Measurements from ENCODE around the gene MAMDC4.
A peak's percentile ranks its signal among the peaks of the same experiment; 100 is the strongest.
"Not testable (repeated sequence)": the region's sequence is repeated elsewhere in the genome, so short reads cannot be mapped to it uniquely, and the experiment has no call there.

MAMDC4 gene

DNA sequence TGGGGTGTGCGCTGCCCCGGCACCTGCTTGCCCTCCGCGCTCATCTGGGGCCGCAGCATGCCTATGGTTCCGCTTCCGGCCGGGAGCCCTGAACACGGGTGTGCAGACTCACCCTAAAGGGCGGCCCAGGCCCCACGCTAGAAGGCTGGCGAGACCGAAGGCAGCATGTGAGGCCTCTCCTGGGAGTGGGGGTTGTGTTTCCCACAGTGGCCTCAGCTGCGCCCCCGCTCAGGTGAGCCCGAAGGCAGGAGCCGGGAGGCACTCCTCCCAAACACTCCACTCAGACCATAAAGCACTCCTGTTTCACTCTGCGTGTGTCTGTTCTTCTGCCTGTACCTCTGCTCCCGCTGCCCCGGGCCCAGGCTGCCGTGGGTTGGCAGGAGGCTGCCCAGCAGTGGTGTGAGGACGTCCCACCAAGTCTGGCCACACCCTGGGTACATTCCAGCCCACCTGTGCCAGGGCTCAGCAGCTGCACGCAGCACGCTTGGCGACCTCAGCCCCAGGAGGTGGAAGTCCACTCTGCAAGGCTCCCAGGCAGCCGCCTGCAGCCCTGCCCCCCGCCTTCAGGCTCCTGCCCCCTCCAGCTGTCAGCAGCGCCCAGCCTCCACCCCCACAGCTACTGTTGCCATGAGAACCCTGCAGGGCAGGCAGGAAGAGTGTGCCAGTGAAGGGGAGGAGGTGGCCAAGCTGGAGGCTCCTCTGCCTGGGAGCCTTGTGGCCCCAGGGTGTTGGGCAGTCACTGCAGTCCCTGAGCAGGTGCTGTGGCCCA is 11.1 kb upstream of the MAMDC4 start (continued):
- TF ChIP-seq ZNF670 (tag by site-specific recombination; IDR thresholded peaks at IDR 0.05; ENCODE audit: low read depth), result no peak
- no peak for TF ChIP-seq ZNF221 (tag by site-specific recombination; IDR thresholded peaks at IDR 0.05; ENCODE audit: borderline replicate concordance)
- no peak for TF ChIP-seq BCL11B (tag by site-specific recombination; IDR thresholded peaks at IDR 0.05; ENCODE audit: low read depth)
- no peak for TF ChIP-seq ZNF560 (tag by site-specific recombination; IDR thresholded peaks at IDR 0.05; ENCODE audit: borderline replicate concordance)
- TF ChIP-seq ZNF837 (tag by site-specific recombination; IDR thresholded peaks at IDR 0.05), result no peak

DNA sequence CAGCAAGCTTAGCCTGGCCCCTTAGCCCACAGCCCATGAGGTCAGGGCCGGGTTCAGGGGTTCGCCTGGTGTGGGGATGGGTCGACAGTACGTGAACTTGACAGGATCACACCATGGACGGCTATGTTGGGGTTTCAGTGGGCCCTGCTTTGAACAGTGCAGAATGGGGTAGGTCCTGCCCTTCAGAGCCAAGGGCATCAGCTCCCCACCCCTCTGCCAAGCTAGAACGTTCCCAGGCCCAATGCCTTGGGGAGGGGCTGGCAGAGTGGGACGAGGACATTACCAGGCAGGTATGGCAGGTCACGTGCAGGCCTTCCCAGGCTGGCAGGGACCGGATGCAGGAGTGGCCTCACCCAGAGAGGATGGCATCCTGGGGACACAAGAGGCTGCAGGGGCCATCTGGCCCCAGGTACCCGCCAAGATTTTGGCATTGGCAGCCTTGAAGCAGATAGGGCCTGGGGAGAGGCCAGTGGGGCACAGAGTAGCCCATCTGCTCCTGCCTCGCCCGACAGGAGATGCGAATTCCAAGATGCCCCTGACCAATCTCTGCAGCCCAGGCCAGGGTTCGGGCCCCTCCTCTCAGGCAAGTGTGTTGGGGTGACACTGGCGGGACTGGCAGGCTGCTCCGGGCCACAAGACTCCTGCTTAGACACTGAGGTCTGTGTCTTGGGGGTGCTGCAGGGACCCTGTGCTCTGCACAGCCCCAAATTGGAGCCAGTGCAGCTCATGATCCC is 10.3 kb upstream of the MAMDC4 start:
- CTCF ChIA-PET, result interaction anchor here (0.5 to 3.6 kb wide), 32 partner anchors 8 to 534 kb away, joined by 3 to 27 read pairs (median 4); partner anchors contain the start of genes C8G, LCN15, MAMDC4 and TMEM141
- H3K4me3 ChIP-seq (ENCODE audit: low read depth, low read length); H3K9me3 ChIP-seq (ENCODE audit: control insufficient read depth, insufficient read depth, low read depth, low read length); H3K4me1 ChIP-seq (ENCODE audit: control insufficient read depth, insufficient read depth, low read length): not testable (repeated sequence)
- Histone ChIP-seq H3K27ac (ENCODE audit: extremely low read depth, low read depth, low read length) (peak overlapping the region; percentile 3; the same call in 1 of the 2 replicates), H3K36me3 (ENCODE audit: control insufficient read depth in 2 of 2, insufficient read depth in 1 of 2, low read length in 2 of 2) (peaks cover 0 to 31% of the 10 kb centered on the region in 2 experiments; a peak in 2 of 3 replicates)
- TF ChIP-seq PRDM2 (tag by site-specific recombination; IDR thresholded peaks at IDR 0.05; ENCODE audit: borderline replicate concordance), result 0 out of 2 replicates have a peak, but pooled peaks have one; percentile 20
- TF ChIP-seq, protein P1, sequence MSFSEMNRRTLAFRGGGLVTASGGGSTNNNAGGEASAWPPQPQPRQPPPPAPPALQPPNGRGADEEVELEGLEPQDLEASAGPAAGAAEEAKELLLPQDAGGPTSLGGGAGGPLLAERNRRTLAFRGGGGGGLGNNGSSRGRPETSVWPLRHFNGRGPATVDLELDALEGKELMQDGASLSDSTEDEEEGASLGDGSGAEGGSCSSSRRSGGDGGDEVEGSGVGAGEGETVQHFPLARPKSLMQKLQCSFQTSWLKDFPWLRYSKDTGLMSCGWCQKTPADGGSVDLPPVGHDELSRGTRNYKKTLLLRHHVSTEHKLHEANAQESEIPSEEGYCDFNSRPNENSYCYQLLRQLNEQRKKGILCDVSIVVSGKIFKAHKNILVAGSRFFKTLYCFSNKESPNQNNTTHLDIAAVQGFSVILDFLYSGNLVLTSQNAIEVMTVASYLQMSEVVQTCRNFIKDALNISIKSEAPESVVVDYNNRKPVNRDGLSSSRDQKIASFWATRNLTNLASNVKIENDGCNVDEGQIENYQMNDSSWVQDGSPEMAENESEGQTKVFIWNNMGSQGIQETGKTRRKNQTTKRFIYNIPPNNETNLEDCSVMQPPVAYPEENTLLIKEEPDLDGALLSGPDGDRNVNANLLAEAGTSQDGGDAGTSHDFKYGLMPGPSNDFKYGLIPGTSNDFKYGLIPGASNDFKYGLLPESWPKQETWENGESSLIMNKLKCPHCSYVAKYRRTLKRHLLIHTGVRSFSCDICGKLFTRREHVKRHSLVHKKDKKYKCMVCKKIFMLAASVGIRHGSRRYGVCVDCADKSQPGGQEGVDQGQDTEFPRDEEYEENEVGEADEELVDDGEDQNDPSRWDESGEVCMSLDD (tag by site-specific recombination; IDR thresholded peaks at IDR 0.05), result peak; percentile 66
- 0 out of 2 replicates have a peak, but pooled peaks have one; percentile 5 for TF ChIP-seq KLF1 (tag by site-specific recombination; IDR thresholded peaks at IDR 0.05)
- TF ChIP-seq ZNF837 (tag by site-specific recombination; IDR thresholded peaks at IDR 0.05), result peak; percentile 23; the same call in 1 of the 2 replicates
- TF ChIP-seq, protein P2, sequence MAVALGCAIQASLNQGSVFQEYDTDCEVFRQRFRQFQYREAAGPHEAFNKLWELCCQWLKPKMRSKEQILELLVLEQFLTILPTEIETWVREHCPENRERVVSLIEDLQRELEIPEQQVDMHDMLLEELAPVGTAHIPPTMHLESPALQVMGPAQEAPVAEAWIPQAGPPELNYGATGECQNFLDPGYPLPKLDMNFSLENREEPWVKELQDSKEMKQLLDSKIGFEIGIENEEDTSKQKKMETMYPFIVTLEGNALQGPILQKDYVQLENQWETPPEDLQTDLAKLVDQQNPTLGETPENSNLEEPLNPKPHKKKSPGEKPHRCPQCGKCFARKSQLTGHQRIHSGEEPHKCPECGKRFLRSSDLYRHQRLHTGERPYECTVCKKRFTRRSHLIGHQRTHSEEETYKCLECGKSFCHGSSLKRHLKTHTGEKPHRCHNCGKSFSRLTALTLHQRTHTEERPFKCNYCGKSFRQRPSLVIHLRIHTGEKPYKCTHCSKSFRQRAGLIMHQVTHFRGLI (tag by site-specific recombination; IDR thresholded peaks at IDR 0.05), result 0 out of 2 replicates have a peak, but pooled peaks have one; percentile 2
- TF ChIP-seq, protein P3, sequence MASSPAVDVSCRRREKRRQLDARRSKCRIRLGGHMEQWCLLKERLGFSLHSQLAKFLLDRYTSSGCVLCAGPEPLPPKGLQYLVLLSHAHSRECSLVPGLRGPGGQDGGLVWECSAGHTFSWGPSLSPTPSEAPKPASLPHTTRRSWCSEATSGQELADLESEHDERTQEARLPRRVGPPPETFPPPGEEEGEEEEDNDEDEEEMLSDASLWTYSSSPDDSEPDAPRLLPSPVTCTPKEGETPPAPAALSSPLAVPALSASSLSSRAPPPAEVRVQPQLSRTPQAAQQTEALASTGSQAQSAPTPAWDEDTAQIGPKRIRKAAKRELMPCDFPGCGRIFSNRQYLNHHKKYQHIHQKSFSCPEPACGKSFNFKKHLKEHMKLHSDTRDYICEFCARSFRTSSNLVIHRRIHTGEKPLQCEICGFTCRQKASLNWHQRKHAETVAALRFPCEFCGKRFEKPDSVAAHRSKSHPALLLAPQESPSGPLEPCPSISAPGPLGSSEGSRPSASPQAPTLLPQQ (tag by site-specific recombination; IDR thresholded peaks at IDR 0.05), result 0 out of 2 replicates have a peak, but pooled peaks have one; percentile 17
- TF ChIP-seq, protein P4, sequence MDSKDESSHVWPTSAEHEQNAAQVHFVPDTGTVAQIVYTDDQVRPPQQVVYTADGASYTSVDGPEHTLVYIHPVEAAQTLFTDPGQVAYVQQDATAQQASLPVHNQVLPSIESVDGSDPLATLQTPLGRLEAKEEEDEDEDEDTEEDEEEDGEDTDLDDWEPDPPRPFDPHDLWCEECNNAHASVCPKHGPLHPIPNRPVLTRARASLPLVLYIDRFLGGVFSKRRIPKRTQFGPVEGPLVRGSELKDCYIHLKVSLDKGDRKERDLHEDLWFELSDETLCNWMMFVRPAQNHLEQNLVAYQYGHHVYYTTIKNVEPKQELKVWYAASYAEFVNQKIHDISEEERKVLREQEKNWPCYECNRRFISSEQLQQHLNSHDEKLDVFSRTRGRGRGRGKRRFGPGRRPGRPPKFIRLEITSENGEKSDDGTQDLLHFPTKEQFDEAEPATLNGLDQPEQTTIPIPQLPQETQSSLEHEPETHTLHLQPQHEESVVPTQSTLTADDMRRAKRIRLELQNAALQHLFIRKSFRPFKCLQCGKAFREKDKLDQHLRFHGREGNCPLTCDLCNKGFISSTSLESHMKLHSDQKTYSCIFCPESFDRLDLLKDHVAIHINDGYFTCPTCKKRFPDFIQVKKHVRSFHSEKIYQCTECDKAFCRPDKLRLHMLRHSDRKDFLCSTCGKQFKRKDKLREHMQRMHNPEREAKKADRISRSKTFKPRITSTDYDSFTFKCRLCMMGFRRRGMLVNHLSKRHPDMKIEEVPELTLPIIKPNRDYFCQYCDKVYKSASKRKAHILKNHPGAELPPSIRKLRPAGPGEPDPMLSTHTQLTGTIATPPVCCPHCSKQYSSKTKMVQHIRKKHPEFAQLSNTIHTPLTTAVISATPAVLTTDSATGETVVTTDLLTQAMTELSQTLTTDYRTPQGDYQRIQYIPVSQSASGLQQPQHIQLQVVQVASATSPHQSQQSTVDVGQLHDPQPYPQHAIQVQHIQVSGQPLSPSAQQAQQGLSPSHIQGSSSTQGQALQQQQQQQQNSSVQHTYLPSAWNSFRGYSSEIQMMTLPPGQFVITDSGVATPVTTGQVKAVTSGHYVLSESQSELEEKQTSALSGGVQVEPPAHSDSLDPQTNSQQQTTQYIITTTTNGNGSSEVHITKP (tag by site-specific recombination; IDR thresholded peaks at IDR 0.05), result peak; percentile 85
- peak; percentile 53 for TF ChIP-seq HIC1 (tag by site-specific recombination; IDR thresholded peaks at IDR 0.05)
- POLR2A ChIA-PET, result interaction anchor here (0.6 to 3.7 kb wide), 12 partner anchors 17 to 382 kb away, joined by 3 to 17 read pairs (median 3); partner anchors contain the start of genes CLIC3, RABL6, TMEM141 and TRAF2
